IPS-NIHi11 (cell line): ENCODE measurements around the gene SMIM1.

ENCODE experiments used
- DNase-seq: peaks from one replicate; pipeline ENCODE4 v3.0.0; 2012; ENCODE audit warnings: mixed read lengths, low spot score

Gene SMIM1, protein sequence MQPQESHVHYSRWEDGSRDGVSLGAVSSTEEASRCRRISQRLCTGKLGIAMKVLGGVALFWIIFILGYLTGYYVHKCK

DNA sequence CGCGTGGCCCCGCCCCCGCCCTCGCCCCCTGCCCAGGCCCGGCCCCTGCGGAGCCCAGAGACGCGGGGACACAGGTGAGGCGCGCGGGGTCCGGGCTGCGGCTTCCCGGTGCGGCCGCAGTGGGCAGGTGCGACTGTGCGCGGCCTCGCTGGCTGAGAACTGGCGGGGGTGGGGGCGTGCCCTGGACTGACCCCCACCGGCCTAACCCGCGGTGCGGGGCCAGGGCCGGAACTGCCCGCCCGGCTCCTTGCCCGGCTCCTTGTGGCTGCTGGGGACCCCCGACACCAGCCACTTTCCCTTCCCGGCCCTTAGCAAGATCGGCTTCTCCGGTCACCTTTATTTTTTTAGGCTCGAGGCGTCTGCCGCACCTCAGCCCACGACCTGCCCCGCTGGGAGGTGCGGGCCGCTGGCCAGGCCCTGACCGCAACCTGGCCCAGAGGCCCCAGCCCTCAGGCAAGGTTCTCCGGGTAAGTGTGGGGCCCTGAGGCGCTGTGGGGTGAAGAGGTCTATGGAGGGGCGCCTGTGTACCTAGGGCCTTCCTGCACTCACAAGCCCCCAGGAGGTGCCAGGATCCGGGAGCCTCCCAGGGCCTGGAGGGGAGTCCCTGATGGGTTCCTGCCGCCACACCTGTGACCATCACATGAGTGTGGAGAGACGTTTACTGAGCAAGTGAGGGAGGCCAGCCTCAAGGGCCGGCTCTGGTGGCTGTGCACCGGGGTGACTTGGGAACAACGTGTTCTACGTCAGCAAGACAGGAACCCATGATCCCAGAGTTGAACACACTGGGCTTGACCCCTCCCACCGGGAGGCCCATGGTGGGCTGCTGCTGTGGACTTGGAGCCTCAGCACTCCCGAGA is at the start of gene SMIM1:
TSS of gene SMIM1 (plus strand) at position 35 of the 857 bp plus-strand sequence. CDS start 2,625 bp downstream, outside the sequence.
- DNase-seq, result no peak

DNA sequence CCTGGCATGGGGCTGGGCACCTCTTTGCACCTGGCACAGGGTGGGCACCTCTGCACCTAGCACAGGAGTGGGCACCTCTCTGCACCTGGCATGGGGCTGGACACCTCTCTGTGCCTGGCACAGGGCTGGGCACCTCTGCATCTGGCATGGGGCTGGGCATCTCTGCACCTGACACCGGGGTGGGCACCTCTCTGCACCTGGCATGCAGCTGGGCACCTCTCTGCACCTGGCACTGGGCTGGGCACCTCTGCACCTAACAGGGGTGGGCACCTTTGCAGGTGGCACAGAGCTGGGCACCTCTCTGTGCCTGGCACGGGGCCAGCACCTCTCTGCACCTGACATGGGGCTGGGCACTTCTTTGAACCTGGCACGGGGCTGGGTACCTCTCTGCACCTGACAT is 49.7 kb upstream of the SMIM1 start:
- DNase-seq, result no peak

DNA sequence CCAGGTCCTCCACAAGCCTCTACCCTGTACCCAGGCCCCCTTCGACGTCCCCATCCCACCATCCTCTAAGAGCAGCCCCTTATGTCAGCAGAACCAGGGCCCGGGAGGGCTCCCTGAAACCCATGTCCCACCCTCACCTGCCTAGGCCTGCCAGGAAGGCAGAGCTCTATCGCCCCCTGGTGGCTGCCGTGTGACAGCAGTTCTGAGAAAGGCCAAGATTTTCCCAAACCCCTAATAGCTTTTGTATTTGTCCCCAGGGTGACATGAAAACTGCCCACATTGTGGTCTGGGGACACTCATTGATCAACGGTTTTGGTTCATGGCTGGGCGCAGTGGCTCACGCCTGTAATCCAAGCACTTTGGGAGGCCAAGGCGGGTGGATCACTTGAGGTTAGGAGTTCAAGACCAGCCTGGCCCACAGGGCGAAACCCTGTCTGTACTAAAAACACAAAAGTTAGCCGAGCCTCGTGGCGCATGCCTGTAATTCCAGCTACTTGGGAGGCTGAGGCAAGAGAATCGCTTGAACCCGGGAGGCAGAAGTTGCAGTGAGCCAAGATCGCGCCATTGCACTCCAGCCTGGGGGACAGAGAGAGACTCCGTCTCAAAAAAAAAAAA is 48.0 kb upstream of the SMIM1 start:
- DNase-seq, result peak; percentile 81

DNA sequence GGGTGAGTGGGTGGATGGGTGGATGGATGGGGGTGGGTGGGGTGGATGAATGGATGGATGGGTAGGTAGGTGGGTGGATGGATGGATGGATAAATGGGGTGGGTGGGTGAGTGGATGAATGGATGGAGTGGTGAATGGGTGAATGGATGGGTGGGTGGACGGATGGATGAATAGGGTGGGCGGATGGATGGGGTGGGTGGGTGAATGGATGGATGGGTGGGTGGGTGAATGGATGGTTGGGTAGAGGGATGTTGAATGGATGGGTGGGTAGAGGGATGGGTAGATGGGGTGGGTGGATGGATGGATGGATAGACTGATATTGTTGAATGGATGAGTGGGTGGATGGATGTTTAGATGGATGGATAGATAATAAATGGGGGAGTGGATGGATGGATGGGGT is 47.2 kb upstream of the SMIM1 start:
- no peak for DNase-seq

DNA sequence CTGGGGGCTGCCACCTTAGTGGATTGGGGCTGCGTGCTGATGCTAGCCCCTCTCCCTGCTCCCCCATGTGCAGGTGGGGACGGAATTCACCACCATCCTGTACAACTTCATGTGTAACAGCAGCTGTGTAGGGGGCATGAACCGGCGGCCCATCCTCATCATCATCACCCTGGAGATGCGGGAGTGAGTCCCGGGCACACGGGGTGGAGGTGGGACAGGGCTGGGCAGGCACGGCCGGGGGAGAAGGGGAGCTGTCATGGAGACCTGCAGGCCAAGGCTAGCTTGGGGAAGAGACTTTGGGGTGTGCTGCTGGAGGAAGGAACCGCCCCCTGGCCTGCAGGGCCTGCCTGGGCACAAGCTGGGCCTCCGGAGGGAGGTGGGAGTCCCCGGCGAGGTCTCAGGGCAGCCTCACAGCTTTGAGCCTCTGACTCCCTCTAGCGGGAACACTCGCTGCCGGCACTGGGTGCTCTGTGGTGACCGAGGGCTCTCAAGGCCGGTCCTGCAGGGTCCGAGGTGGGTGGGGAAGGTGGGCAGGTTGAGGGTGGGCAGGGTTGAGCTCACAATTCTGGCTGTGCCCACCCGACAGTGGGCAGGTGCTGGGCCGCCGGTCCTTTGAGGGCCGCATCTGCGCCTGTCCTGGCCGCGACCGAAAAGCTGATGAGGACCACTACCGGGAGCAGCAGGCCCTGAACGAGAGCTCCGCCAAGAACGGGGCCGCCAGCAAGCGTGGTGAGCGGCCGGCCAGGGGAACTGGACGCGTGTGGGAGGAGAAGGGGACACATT is 45.3 kb upstream of the SMIM1 start:
- DNase-seq, result peak; percentile 90

DNA sequence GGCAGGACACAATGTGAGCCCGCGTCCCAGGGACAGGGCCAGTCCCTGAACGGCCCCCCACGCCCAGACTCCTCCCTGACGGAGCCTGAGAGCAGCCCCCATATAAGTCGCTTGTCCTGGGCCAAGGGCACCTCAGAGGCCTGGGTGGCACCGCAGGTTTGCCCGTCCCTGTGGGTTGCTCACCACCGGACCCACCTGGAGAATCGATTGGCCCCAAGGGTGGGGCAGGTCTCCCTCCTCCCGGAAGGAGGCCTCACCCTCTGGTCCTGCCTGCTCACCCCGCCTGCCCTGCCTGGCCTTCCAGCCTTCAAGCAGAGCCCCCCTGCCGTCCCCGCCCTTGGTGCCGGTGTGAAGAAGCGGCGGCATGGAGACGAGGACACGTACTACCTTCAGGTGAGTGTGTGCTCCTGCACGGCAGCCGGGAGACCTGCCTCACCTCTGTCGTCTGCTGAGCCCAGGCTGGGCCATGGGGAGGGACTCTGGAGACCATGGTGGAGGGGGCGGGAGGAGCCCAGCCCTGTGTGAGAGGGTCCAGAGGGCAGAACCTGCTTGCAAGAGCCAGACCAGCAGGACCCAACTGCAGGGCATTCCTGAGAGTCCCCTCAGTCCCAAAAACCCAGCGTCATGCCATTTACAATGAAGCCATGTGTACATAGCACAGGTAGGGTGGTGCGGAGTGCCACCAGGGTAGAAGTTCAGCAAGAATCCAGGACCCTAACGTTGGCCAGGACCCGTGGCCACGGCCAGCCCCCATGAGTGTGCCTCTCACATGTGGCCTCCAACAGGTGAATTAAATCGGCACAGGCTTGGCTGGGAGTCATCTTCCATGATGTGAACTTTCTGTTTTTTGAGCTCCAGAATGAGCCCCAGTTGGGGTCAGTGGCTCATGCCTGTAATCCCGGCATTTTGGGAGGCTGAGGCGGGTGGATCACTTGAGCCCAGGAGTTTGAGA is 44.4 kb upstream of the SMIM1 start:
- DNase-seq, result no peak

DNA sequence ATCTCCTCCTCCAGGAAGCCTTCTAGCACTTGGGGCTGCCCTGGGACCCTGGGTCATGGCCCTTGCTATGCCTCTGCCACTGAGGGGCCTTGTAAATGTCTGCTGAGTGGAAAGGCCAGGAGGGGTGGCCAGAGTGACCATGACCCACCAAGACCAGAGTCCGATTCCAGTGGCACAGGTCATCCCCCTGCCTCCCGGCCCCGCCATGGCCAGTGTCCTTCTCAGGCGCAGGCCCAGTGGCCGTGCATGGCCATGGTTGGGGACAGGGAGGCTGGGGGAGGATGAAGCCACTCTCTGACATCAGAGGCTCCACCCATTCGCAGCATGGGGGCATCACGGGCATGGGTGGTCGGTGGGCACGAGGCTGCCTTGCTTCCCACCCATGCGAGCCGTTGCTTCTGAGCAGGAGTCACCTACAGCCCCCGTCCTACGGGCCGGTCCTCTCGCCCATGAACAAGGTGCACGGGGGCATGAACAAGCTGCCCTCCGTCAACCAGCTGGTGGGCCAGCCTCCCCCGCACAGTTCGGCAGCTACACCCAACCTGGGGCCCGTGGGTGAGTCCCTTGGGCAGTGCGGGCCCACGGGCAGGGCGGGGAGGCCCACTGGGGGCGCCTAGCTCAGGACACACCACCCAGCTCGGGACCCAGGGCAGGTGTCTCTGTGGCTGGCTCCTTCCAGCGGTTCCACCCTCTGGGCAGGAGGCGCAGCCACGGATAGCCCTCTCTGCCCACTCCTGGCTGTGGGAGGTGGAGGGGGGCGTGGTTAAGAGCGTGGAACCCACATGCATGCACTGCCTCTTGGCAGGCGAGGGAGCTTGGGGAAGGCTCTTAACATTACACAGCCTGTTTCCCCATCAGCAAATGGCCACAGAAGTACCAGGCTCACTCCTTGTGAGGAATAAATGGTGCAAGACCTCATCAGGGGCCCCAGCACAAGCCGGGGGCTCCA is 42.7 kb upstream of the SMIM1 start:
- no peak for DNase-seq

DNA sequence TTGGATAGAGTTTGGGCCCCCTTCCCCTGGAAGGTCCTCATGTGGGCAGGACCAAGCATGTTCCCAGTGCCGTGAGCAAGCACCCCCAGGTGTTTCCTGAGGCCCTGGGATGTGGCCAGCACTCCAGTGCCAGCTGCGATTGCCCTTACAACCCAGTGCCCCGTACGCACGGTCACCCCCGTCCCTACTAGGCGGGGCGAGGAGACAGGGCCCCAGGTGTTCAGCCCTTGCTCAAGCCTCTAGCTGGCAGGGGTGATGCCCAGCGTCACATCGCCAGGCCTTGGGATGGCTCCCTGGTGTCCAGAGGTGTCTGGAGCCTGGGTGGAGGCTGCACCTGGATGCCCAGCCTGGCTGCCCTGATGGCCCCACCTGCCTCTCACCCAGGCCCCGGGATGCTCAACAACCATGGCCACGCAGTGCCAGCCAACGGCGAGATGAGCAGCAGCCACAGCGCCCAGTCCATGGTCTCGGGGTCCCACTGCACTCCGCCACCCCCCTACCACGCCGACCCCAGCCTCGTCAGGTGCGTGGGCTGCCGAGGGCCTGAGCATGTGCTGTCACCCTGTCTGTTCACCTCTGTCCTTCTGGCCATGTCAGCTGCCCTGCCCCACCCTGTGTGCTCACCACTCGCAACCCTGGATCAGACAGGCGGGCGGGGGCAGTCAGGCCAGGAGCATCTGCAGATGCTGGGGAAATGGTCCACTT is 41.9 kb upstream of the SMIM1 start:
- no peak for DNase-seq

DNA sequence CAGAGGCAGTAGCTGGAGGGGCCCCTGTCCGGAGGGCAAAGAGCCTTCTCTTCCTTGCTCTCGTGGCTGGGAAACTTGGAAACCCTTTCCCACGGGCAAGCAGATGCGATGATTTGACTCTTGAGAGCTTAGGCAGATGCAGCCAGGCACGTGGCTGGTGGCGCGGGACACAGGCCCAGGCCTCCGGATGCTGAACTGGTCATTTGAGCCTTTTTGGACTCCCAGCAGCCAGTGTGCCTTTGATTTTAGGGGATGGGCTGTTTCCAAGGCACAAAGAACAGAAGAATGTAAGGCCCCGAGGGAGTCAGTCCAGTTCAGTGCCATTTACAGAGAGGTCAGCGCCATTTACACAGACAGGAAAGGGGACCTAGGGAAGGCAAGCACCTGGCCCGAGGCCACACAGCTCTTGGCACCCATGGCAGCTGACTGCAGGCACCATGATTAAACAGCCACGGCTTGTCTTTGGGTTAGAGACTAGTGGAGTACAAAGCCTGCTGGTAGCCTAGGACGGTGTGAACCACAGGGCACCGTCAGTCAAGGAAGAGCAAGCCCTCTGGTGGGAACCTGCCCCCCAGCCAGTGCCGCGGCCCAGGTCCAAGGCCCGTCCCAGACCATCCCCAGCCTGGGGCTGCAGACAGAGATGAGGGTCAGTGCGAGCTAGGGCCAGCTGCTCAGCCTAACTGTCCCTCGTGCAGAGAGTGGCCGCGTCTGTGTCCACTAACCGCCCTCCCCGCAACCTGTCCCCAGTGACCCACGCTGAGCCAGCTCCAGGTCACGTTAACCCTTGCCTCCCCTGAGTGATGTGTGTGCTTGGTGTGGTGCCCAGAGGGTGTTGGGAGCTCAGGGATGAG is 40.7 kb upstream of the SMIM1 start:
- DNase-seq, result no peak

DNA sequence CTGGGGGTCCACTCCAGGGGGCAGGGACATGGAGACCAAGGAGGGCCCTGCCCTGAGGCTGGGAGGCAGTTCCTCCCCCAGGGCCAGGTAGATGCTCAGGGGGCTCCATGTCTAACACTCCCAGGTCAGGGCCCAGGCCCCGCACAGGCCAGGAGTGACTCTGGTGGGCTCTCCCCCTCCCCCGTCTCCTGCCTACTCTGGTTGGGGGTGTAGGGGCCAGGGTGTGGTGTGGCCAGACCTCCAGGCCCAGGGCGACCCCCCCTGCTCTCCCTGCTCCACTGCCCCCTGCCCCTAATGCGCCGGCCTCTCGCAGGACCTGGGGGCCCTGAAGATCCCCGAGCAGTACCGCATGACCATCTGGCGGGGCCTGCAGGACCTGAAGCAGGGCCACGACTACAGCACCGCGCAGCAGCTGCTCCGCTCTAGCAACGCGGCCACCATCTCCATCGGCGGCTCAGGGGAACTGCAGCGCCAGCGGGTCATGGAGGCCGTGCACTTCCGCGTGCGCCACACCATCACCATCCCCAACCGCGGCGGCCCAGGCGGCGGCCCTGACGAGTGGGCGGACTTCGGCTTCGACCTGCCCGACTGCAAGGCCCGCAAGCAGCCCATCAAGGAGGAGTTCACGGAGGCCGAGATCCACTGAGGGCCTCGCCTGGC is 40.0 kb upstream of the SMIM1 start:
- DNase-seq, result peak; percentile 82

DNA sequence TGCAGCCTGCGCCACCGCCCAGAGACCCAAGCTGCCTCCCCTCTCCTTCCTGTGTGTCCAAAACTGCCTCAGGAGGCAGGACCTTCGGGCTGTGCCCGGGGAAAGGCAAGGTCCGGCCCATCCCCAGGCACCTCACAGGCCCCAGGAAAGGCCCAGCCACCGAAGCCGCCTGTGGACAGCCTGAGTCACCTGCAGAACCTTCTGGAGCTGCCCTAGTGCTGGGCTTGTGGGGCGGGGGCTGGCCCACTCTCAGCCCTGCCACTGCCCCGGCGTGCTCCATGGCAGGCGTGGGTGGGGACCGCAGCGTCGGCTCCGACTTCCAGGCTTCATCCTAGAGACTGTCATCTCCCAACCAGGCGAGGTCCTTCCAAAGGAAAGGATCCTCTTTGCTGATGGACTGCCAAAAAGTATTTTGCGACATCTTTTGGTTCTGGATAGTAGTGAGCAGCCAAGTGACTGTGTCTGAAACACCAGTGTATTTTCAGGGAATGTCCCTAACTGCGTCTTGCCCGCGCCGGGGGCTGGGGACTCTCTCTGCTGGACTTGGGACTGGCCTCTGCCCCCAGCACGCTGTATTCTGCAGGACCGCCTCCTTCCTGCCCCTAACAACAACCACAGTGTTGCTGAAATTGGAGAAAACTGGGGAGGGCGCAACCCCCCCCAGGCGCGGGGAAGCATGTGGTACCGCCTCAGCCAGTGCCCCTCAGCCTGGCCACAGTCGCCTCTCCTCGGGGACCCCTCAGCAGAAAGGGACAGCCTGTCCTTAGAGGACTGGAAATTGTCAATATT is 39.3 kb upstream of the SMIM1 start:
- DNase-seq, result no peak

DNA sequence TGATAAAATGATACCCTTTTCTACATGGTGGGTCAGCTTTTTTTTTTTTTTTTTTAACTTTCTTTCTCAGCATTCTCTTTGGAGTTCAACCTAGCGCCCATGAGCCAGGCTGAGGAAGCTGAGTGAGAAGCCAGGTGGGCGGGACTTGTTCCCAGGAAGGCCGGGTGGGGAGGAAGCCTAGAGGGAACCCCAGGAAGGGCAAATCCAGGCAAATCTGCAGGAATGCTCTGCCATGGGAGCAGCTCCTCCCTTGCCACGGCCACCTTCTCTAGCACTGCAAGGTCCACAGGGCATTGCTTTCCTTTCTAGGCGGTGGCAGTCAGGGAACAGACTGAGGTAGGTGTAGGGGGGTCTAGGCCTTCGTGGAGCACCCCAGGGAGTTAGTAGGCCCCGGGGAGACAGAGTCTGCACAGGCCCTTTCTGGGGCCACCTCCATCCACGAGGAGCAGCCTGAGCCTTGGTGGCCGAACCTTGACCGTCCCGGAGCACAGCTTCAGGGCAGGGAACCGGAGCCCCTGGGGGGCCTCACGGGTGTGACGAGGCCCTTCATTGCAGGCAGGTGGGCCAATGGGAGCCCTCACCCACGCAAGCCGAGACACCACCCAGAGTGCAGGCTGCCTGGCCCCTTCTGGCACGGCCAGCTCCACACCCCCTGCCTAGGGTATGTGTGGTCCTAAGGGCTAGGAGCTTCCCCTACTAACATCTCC is 38.5 kb upstream of the SMIM1 start:
- DNase-seq, result peak; percentile 63

DNA sequence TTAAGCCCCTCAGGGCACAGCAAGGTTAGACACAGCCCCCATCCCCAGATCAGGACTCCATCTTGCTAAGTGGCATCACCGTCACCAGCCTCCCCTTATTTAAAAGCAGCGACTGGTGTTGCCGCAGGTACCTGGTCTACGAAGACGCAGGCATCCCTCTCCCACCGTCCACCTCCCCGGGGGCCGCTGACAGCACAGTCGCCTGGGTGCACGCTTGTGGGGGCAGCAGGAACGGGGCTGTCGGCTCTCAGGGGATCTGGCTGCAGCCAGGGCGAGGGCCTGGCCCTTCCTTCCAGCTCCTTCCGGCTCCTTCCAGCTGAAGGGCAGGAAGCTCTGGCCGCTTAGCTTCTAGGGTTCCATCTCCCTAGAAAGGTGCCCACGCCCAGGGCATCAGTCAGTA is 37.9 kb upstream of the SMIM1 start:
- DNase-seq, result no peak

DNA sequence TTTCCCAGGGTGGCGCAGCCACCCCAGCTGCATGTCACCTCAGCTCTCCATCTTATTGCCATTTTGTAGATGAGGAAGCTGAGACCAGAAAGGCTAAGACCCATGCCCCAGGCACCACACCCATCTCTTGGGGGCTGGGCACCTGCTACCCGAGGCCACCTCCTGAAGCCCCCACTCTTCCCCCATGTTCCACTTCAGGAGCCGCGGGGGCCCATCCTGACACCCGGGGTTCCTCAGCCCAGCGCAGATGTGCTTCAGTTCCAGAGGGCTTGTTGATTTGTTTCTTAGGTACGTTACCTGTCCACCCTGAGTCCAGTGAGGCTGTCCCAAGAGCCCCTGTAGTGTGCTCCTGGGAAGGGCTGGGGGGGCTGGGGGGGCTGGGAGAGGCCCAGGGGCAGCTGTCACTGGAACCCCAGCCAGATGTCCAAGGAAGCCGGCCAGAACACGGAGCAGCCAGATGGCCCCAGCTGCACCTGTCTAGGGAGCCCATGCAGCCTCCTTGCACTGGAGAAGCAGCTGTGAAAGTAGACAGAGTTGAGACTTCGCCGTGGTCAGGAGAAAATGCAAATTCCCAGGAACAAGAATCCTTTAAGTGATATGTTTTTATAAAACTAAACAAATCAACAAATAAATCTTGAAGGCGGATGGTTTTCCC is 37.4 kb upstream of the SMIM1 start:
- DNase-seq, result no peak

DNA sequence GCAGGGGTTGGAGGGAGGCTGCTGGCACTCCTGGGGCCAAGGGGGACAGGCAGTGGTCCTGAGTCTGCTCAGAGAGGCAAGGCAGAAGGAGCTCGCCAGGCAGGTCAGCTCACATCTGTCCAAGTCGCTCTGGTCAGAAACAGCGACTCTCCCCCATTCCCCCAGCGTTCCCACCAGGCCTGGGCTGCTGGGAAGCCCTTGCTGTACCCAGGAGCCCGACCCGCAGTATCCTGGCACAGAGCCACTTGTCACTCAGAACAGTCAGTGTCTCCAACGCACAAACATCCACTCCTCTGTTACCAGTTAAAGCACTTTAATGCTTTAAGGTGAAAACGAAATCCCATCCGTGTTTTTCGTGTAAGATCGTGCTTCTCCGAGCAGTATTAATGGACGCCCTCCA is 36.9 kb upstream of the SMIM1 start:
- DNase-seq, result no peak

DNA sequence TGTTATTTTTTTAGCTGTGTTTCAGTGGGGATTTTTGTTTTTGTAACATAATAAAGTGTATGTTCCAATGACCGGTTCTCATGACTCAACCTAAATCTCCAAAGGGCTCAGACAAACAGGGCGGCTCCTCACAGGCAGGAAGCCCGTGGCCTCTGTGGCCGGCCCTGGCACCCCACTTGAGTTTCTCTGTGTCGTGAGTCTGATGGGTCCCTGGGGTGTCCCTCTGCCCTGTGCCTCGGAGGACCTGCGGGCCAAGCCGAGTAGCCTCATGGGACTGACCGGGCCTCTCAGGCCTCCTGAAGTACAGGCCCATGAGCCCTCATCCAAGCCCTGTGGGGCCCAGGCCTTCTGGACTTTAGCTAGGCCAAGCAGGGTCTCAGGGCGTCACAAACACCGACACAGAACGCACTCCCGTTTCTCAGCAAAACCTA is 36.4 kb upstream of the SMIM1 start:
- DNase-seq, result no peak
